ENCODE measurements around the gene HOGA1.

The HOGA1 gene

GRCh38 chr10:97597778-97598177 is 13.6 kb downstream of the HOGA1 start:
- Histone ChIP-seq H3K36me3 (ENCODE audit: insufficient read depth, insufficient read length, low read length) (no peaks in the 10 kb centered on the region), H3K9ac (ENCODE audit: insufficient read length, low read depth) (no peak overlapping the region), H3K4me1 (ENCODE audit: insufficient read depth, insufficient read length) (peaks cover 5% of the 10 kb centered on the region), H3K9me3 (ENCODE audit: insufficient read depth, low read length) (no peaks in the 10 kb centered on the region), H3K4me3 (ENCODE audit: insufficient read length, low read depth) (no peak overlapping the region), H3K27me3 (ENCODE audit: insufficient read depth, insufficient read length) (no peaks in the 10 kb centered on the region)
- no peak for DNase-seq (ENCODE audit: low read depth, low spot score)
- TF ChIP-seq YY1 (IDR thresholded peaks at IDR 0.05; ENCODE audit: insufficient read depth, insufficient read length): no peak
- no peak for TF ChIP-seq SUZ12 (IDR thresholded peaks at IDR 0.05; ENCODE audit: extremely low read depth, insufficient read depth, insufficient read length)
- TF ChIP-seq ZNF274 (IDR thresholded peaks at IDR 0.05; ENCODE audit: low read depth, low read length): no peak

GRCh38 chr10:97598407-97599271 is 14.4 kb downstream of the HOGA1 start:
- H3K27me3 ChIP-seq (ENCODE audit: insufficient read depth, insufficient read length): no peaks in the 10 kb centered on the region
- no peaks in the 10 kb centered on the region for H3K9me3 ChIP-seq (ENCODE audit: insufficient read depth, low read length)
- H3K4me1 ChIP-seq (ENCODE audit: insufficient read depth, insufficient read length): peaks cover 5% of the 10 kb centered on the region
- DNase-seq (ENCODE audit: low read depth, low spot score): no peak
- no peak overlapping the region for H3K4me3 ChIP-seq (ENCODE audit: insufficient read length, low read depth)
- no peak overlapping the region for H3K9ac ChIP-seq (ENCODE audit: insufficient read length, low read depth)
- TF ChIP-seq SUZ12 (IDR thresholded peaks at IDR 0.05; ENCODE audit: extremely low read depth, insufficient read depth, insufficient read length) (no peak), YY1 (IDR thresholded peaks at IDR 0.05; ENCODE audit: insufficient read depth, insufficient read length) (no peak), ZNF274 (IDR thresholded peaks at IDR 0.05; ENCODE audit: low read depth, low read length) (no peak)
- H3K36me3 ChIP-seq (ENCODE audit: insufficient read depth, insufficient read length, low read length): no peaks in the 10 kb centered on the region

GRCh38 chr10:97599272-97599619 is 15.1 kb downstream of the HOGA1 start:
- no peak for DNase-seq (ENCODE audit: low read depth, low spot score)
- Histone ChIP-seq H3K4me1 (ENCODE audit: insufficient read depth, insufficient read length) (peaks cover 5% of the 10 kb centered on the region), H3K9ac (ENCODE audit: insufficient read length, low read depth) (no peak overlapping the region), H3K27me3 (ENCODE audit: insufficient read depth, insufficient read length) (no peaks in the 10 kb centered on the region), H3K4me3 (ENCODE audit: insufficient read length, low read depth) (no peak overlapping the region), H3K9me3 (ENCODE audit: insufficient read depth, low read length) (no peaks in the 10 kb centered on the region), H3K36me3 (ENCODE audit: insufficient read depth, insufficient read length, low read length) (no peaks in the 10 kb centered on the region)
- TF ChIP-seq ZNF274 (IDR thresholded peaks at IDR 0.05; ENCODE audit: low read depth, low read length) (no peak), YY1 (IDR thresholded peaks at IDR 0.05; ENCODE audit: insufficient read depth, insufficient read length) (no peak), SUZ12 (IDR thresholded peaks at IDR 0.05; ENCODE audit: extremely low read depth, insufficient read depth, insufficient read length) (no peak)

GRCh38 chr10:97600616-97601015 is 16.4 kb downstream of the HOGA1 start:
- Histone ChIP-seq H3K27me3 (ENCODE audit: insufficient read depth, insufficient read length) (no peaks in the 10 kb centered on the region), H3K4me3 (ENCODE audit: insufficient read length, low read depth) (no peak overlapping the region), H3K36me3 (ENCODE audit: insufficient read depth, insufficient read length, low read length) (no peaks in the 10 kb centered on the region), H3K4me1 (ENCODE audit: insufficient read depth, insufficient read length) (peaks cover 5% of the 10 kb centered on the region), H3K9ac (ENCODE audit: insufficient read length, low read depth) (no peak overlapping the region), H3K9me3 (ENCODE audit: insufficient read depth, low read length) (no peaks in the 10 kb centered on the region)
- DNase-seq (ENCODE audit: low read depth, low spot score): no peak
- TF ChIP-seq ZNF274 (IDR thresholded peaks at IDR 0.05; ENCODE audit: low read depth, low read length) (no peak), YY1 (IDR thresholded peaks at IDR 0.05; ENCODE audit: insufficient read depth, insufficient read length) (no peak), SUZ12 (IDR thresholded peaks at IDR 0.05; ENCODE audit: extremely low read depth, insufficient read depth, insufficient read length) (no peak)

GRCh38 chr10:97601268-97602215 is 17.4 kb downstream of the HOGA1 start:
- Histone ChIP-seq H3K9me3 (ENCODE audit: insufficient read depth, low read length) (no peaks in the 10 kb centered on the region), H3K4me3 (ENCODE audit: insufficient read length, low read depth) (no peak overlapping the region), H3K36me3 (ENCODE audit: insufficient read depth, insufficient read length, low read length) (no peaks in the 10 kb centered on the region), H3K4me1 (ENCODE audit: insufficient read depth, insufficient read length) (peaks cover 5% of the 10 kb centered on the region), H3K27me3 (ENCODE audit: insufficient read depth, insufficient read length) (no peaks in the 10 kb centered on the region), H3K9ac (ENCODE audit: insufficient read length, low read depth) (no peak overlapping the region)
- no peak for DNase-seq (ENCODE audit: low read depth, low spot score)
- no peak for TF ChIP-seq ZNF274 (IDR thresholded peaks at IDR 0.05; ENCODE audit: low read depth, low read length)
- no peak for TF ChIP-seq YY1 (IDR thresholded peaks at IDR 0.05; ENCODE audit: insufficient read depth, insufficient read length)
- TF ChIP-seq SUZ12 (IDR thresholded peaks at IDR 0.05; ENCODE audit: extremely low read depth, insufficient read depth, insufficient read length): no peak

GRCh38 chr10:97607095-97607636 is 23.0 kb downstream of the HOGA1 start:
- Histone ChIP-seq H3K27me3 (ENCODE audit: insufficient read depth, insufficient read length) (no peaks in the 10 kb centered on the region), H3K4me3 (ENCODE audit: insufficient read length, low read depth) (no peak overlapping the region), H3K9me3 (ENCODE audit: insufficient read depth, low read length) (no peaks in the 10 kb centered on the region), H3K9ac (ENCODE audit: insufficient read length, low read depth) (no peak overlapping the region), H3K4me1 (ENCODE audit: insufficient read depth, insufficient read length) (peaks cover 4% of the 10 kb centered on the region), H3K36me3 (ENCODE audit: insufficient read depth, insufficient read length, low read length) (no peaks in the 10 kb centered on the region)
- TF ChIP-seq SUZ12 (IDR thresholded peaks at IDR 0.05; ENCODE audit: extremely low read depth, insufficient read depth, insufficient read length) (no peak), ZNF274 (IDR thresholded peaks at IDR 0.05; ENCODE audit: low read depth, low read length) (no peak), YY1 (IDR thresholded peaks at IDR 0.05; ENCODE audit: insufficient read depth, insufficient read length) (no peak)
- DNase-seq (ENCODE audit: low read depth, low spot score): no peak

All from NT2/D1 (cell line).